ENCODE measurements around the gene HYOU1. TPM values are rescaled to one million over a fixed set of nuclear protein-coding genes. Genes with fewer than 3 reads are reported as not detected.
A peak's percentile ranks its signal among the peaks of the same experiment; 100 is the strongest.

Gene HYOU1
- total and polyA plus RNA-seq, 2 donors, result 35.5 to 65.6 TPM

DNA sequence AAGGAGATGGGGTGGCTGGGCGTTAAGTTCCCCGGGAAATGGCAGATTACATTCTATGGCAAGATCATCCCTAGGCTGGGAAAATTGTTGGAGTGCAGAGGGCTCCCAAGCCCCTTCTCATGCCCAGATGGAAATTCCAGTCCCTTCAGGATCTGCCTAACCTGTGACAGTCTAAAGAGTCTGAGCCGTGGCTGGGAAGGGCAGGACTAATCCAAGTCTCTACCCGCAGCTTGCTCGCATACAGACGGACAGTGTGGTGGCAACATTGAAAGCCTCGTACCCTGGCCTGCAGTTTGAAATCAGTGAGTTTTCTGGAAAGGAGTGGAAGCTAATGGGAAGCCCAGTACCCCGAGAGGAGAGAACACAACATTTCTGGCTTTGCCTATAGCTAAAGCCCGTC, 31.4 kb upstream of the HYOU1 start:
- WGBS, result 98% methylated on average over 9 of the region's 9 CpGs
- peaks cover 10 to 30% of the 10 kb centered on the region in 2 donors for H3K36me3 ChIP-seq (ENCODE audit: control insufficient read depth in 2 of 2, insufficient read depth in 2 of 2, low read length in 1 of 2)
- DNase-seq (ENCODE audit: low read depth in 6 of 9, low spot score in 9 of 9), result no peak
- H3K9me3 ChIP-seq (ENCODE audit: control insufficient read depth in 2 of 2, insufficient read depth in 1 of 2, low read length in 1 of 2), result no peaks in the 10 kb centered on the region
- no peak overlapping the region for H3K27ac ChIP-seq (ENCODE audit: low read depth in 1 of 2, low read length in 1 of 2)
- peaks cover 22 to 40% of the 10 kb centered on the region in 2 donors for H3K4me1 ChIP-seq (ENCODE audit: control insufficient read depth in 2 of 2, insufficient read depth in 2 of 2, low read length in 2 of 2)
- H3K27me3 ChIP-seq (ENCODE audit: control insufficient read depth in 2 of 2, insufficient read depth in 1 of 2, low read length in 1 of 2), result no peaks in the 10 kb centered on the region
- H3K4me3 ChIP-seq (ENCODE audit: low read length in 2 of 2), result no peak overlapping the region

DNA sequence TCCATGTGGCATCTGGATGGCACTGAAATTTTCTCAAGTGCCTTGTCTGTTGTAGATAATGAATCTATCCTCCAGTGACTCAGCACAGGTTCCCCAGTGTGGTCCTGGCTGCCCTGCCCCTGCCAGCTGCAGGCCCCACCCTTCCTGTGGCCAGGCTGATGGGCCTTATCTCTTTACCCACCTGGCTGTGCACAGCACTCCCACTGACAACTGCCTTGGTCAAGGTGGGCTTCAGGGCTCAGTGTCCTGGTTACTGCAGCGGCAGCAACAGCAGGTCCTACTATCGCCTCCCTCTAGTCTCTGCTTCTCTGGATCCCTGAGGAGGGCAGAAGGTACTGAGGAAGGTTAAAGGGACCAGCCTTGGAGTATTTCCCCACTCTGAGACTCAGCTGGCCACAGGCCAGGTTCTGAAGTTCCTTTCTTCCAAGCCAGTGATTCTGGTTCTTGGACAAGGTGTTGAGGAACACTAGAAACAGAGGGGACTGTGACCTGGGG, 30.8 kb upstream of the HYOU1 start:
- no peaks in the 10 kb centered on the region for H3K9me3 ChIP-seq (ENCODE audit: control insufficient read depth in 2 of 2, insufficient read depth in 1 of 2, low read length in 1 of 2)
- peaks cover 16 to 34% of the 10 kb centered on the region in 2 donors for H3K4me1 ChIP-seq (ENCODE audit: control insufficient read depth in 2 of 2, insufficient read depth in 2 of 2, low read length in 2 of 2)
- no peak overlapping the region for H3K4me3 ChIP-seq (ENCODE audit: low read length in 2 of 2)
- 60% methylated on average over 2 of the region's 2 CpGs for WGBS
- H3K27ac ChIP-seq (ENCODE audit: low read depth in 1 of 2, low read length in 1 of 2), result no peak overlapping the region
- H3K27me3 ChIP-seq (ENCODE audit: control insufficient read depth in 2 of 2, insufficient read depth in 1 of 2, low read length in 1 of 2), result no peaks in the 10 kb centered on the region
- no peak for DNase-seq (ENCODE audit: low read depth in 6 of 9, low spot score in 9 of 9)
- H3K36me3 ChIP-seq (ENCODE audit: control insufficient read depth in 2 of 2, insufficient read depth in 2 of 2, low read length in 1 of 2), result peaks cover 5 to 23% of the 10 kb centered on the region in 2 donors

DNA sequence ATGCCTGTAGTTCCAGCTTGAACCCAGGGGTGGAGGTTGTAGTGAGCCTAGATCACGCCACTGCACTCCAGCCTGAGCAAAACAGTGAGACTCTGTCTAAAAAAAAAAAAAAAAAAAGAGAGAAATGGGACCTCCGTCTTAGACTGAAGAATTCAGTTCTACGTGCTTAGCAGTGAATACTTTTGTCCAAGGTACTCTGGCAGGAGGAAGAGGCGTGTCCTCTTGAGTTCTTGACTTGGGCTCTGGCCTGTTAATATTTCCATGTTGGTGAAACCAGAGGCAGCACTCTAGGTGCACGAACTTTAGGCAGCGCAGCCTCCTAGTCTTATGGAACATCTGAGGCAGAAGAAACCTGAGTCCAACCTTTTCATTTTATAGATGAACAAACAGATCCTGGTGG, 30.1 kb upstream of the HYOU1 start:
- no peak for DNase-seq (ENCODE audit: low read depth in 6 of 9, low spot score in 9 of 9)
- Histone ChIP-seq H3K9me3 (ENCODE audit: control insufficient read depth in 2 of 2, insufficient read depth in 1 of 2, low read length in 1 of 2) (no peaks in the 10 kb centered on the region), H3K27ac (ENCODE audit: low read depth in 1 of 2, low read length in 1 of 2) (no peak overlapping the region), H3K4me3 (ENCODE audit: low read length in 2 of 2) (no peak overlapping the region), H3K4me1 (ENCODE audit: control insufficient read depth in 2 of 2, insufficient read depth in 2 of 2, low read length in 2 of 2) (peaks cover 9 to 27% of the 10 kb centered on the region in 2 donors), H3K36me3 (ENCODE audit: control insufficient read depth in 2 of 2, insufficient read depth in 2 of 2, low read length in 1 of 2) (peaks cover 5 to 21% of the 10 kb centered on the region in 2 donors), H3K27me3 (ENCODE audit: control insufficient read depth in 2 of 2, insufficient read depth in 1 of 2, low read length in 1 of 2) (no peaks in the 10 kb centered on the region)
- 89% methylated on average over 6 of the region's 6 CpGs for WGBS

DNA sequence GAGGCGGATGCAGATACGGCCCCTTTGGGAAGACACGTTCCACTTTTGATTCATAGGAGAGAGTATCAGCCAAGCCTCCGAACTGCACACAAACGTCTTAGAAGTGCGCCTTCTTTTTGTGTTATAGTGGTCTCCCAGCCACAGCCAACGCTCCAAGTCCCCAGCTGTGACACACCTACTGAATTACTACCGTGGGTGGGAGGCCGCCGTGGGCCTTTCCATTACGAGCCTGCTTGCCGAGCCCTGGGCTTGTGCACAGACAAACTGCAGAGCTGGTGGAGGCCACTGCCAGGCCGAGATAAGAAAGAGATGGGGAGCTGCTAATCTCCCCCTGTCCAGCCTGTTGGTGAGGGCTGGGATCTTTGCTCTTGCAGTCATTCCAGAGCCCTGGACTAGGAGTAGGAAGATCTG, 28.4 kb upstream of the HYOU1 start:
- Histone ChIP-seq H3K4me3 (ENCODE audit: low read length in 2 of 2) (peak overlapping the region; percentile 76 to 83), H3K27ac (ENCODE audit: low read depth in 1 of 2, low read length in 1 of 2) (peak overlapping the region; percentile 72 to 74), H3K27me3 (ENCODE audit: control insufficient read depth in 2 of 2, insufficient read depth in 1 of 2, low read length in 1 of 2) (no peaks in the 10 kb centered on the region), H3K36me3 (ENCODE audit: control insufficient read depth in 2 of 2, insufficient read depth in 2 of 2, low read length in 1 of 2) (peaks cover 21 to 27% of the 10 kb centered on the region in 2 donors), H3K4me1 (ENCODE audit: control insufficient read depth in 2 of 2, insufficient read depth in 2 of 2, low read length in 2 of 2) (peaks cover 8 to 23% of the 10 kb centered on the region in 2 donors), H3K9me3 (ENCODE audit: control insufficient read depth in 2 of 2, insufficient read depth in 1 of 2, low read length in 1 of 2) (no peaks in the 10 kb centered on the region)
- DNase-seq (ENCODE audit: low read depth in 6 of 9, low spot score in 9 of 9), result no peak
- WGBS, result 3% methylated on average over 13 of the region's 13 CpGs

DNA sequence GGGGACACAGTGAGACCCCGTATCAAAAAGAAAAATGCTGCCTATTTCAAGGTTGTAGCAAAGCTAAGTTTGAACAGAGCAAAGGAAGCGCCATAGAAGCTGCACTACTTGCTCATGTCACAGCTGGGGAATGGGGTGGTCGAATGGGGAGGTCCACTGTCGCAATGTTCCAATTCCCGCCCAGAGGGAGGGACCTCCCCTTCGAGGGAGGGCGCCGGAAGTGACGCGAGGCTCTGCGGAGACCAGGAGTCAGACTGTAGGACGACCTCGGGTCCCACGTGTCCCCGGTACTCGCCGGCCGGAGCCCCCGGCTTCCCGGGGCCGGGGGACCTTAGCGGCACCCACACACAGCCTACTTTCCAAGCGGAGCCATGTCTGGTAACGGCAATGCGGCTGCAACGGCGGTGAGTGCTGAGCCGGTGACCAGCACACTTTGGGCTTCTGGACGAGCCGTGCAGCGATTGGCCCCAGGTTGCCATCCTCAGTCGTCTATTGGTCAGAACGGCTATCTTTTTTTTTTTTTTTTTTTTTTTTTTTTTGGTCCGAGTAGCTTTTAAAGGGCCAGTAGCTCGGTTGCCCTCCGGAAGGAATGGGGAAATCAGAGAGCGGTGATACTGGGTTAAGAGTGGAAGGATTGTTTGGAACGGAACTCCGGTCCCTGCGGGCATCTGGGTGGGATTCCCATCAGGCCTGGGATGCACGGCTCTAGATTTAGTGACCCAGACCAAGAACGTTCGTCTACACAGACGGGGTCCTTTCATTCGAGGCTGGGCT, 27.8 kb upstream of the HYOU1 start, which contains the start of gene HMBS:
Gene HMBS (plus strand): TSS at position 219 of the 774 bp plus-strand sequence. CDS start 153 bp downstream, at position 372.
- Histone ChIP-seq H3K4me3 (ENCODE audit: low read length in 2 of 2) (peak within 1 kb of the TSS; percentile 76 to 83), H3K27me3 (ENCODE audit: control insufficient read depth in 2 of 2, insufficient read depth in 1 of 2, low read length in 1 of 2) (no peaks in the 10 kb centered on the region), H3K4me1 (ENCODE audit: control insufficient read depth in 2 of 2, insufficient read depth in 2 of 2, low read length in 2 of 2) (peaks cover 8 to 23% of the 10 kb centered on the region in 2 donors), H3K9me3 (ENCODE audit: control insufficient read depth in 2 of 2, insufficient read depth in 1 of 2, low read length in 1 of 2) (no peaks in the 10 kb centered on the region), H3K36me3 (ENCODE audit: control insufficient read depth in 2 of 2, insufficient read depth in 2 of 2, low read length in 1 of 2) (peaks cover 24 to 28% of the 10 kb centered on the region in 2 donors), H3K27ac (ENCODE audit: low read depth in 1 of 2, low read length in 1 of 2) (peak within 1 kb of the TSS; percentile 74 to 88)
- WGBS, result 1% methylated on average over 45 of the region's 45 CpGs
- peak in 8 of 9 donors; percentile 77 to 92 (median 88) for DNase-seq (ENCODE audit: low read depth in 6 of 9, low spot score in 9 of 9)

DNA sequence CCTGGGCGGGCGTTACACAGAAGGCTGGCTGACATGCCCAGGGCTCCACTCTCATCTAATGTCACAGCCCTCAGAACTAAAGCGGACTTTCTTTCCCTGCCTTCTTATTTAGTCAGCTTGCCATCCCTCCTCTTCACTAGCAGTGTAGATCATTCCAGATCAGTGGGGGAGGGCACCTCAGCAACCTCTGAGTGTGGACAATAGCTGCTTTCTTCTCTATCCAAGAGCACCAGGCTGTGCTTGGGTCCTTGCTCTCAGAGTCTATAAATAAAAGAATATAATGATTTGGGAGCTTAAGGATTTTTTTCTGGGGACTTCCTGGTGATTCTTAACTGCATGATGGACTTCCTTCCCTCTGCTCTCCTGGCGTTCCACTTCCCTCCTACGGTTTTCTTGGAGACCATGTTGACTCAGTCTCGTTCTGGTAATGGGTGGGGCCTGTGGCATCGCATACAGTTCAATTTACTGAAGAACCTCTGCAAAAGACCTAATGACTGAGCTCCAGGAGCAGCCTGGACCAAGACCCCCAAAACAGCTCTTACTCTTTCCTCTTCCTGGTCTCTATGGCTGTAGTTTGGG, 24.8 kb upstream of the HYOU1 start:
- Histone ChIP-seq H3K4me3 (ENCODE audit: low read length in 2 of 2) (no peak overlapping the region), H3K27me3 (ENCODE audit: control insufficient read depth in 2 of 2, insufficient read depth in 1 of 2, low read length in 1 of 2) (no peaks in the 10 kb centered on the region), H3K27ac (ENCODE audit: low read depth in 1 of 2, low read length in 1 of 2) (no peak overlapping the region), H3K9me3 (ENCODE audit: control insufficient read depth in 2 of 2, insufficient read depth in 1 of 2, low read length in 1 of 2) (no peaks in the 10 kb centered on the region), H3K36me3 (ENCODE audit: control insufficient read depth in 2 of 2, insufficient read depth in 2 of 2, low read length in 1 of 2) (peaks cover 54 to 55% of the 10 kb centered on the region in 2 donors), H3K4me1 (ENCODE audit: control insufficient read depth in 2 of 2, insufficient read depth in 2 of 2, low read length in 2 of 2) (peaks cover 8 to 17% of the 10 kb centered on the region in 2 donors)
- 95% methylated on average over 7 of the region's 7 CpGs for WGBS
- no peak for DNase-seq (ENCODE audit: low read depth in 6 of 9, low spot score in 9 of 9)

DNA sequence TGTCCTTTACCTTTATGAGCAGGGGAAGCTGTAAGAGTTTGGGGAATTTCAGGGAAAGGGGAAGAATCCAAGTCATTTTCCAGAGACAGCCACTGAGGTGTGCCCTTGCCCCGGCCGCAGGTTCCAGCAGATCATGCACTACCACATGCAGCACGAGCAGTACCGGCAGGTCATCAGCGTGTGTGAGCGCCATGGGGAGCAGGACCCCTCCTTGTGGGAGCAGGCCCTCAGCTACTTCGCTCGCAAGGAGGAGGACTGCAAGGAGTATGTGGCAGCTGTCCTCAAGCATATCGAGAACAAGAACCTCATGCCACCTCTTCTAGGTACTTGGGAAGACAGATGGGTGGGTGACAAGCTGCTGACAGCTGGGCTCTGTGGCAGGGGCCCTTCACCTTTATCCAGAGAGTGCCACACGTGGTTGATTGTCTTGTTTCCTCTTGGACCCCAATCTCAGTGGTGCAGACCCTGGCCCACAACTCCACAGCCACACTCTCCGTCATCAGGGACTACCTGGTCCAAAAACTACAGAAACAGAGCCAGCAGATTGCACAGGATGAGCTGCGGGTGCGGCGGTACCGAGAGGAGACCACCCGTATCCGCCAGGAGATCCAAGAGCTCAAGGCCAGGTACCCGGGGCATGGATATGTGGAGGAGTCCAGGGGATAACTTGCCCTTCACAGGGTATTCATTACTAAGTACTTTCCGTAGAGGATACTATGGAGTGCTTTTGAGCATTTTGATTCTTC, 21.8 kb upstream of the HYOU1 start:
- DNase-seq (ENCODE audit: low read depth in 6 of 9, low spot score in 9 of 9), result no peak
- Histone ChIP-seq H3K27me3 (ENCODE audit: control insufficient read depth in 2 of 2, insufficient read depth in 1 of 2, low read length in 1 of 2) (no peaks in the 10 kb centered on the region), H3K36me3 (ENCODE audit: control insufficient read depth in 2 of 2, insufficient read depth in 2 of 2, low read length in 1 of 2) (peaks cover 67 to 72% of the 10 kb centered on the region in 2 donors), H3K27ac (ENCODE audit: low read depth in 1 of 2, low read length in 1 of 2) (no peak overlapping the region), H3K9me3 (ENCODE audit: control insufficient read depth in 2 of 2, insufficient read depth in 1 of 2, low read length in 1 of 2) (no peaks in the 10 kb centered on the region), H3K4me3 (ENCODE audit: low read length in 2 of 2) (no peak overlapping the region), H3K4me1 (ENCODE audit: control insufficient read depth in 2 of 2, insufficient read depth in 2 of 2, low read length in 2 of 2) (no peaks in the 10 kb centered on the region)
- WGBS, result 97% methylated on average over 19 of the region's 19 CpGs

DNA sequence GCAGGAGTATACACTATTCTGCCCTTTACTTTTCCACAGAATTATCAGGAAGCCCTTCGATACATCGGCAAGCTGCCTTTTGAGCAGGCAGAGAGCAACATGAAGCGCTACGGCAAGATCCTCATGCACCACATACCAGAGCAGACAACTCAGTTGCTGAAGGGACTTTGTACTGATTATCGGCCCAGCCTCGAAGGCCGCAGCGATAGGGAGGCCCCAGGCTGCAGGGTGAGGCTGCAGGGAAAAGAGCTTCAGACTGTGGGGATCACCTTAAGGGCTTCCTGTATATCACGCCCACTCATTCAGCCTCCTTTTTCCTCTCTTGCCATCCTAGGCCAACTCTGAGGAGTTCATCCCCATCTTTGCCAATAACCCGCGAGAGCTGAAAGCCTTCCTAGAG, 20.8 kb upstream of the HYOU1 start:
- 99% methylated on average over 11 of the region's 11 CpGs for WGBS
- H3K9me3 ChIP-seq (ENCODE audit: control insufficient read depth in 2 of 2, insufficient read depth in 1 of 2, low read length in 1 of 2), result no peaks in the 10 kb centered on the region
- no peak overlapping the region for H3K27ac ChIP-seq (ENCODE audit: low read depth in 1 of 2, low read length in 1 of 2)
- no peak for DNase-seq (ENCODE audit: low read depth in 6 of 9, low spot score in 9 of 9)
- H3K36me3 ChIP-seq (ENCODE audit: control insufficient read depth in 2 of 2, insufficient read depth in 2 of 2, low read length in 1 of 2), result peaks cover 77 to 82% of the 10 kb centered on the region in 2 donors
- H3K27me3 ChIP-seq (ENCODE audit: control insufficient read depth in 2 of 2, insufficient read depth in 1 of 2, low read length in 1 of 2), result no peaks in the 10 kb centered on the region
- H3K4me1 ChIP-seq (ENCODE audit: control insufficient read depth in 2 of 2, insufficient read depth in 2 of 2, low read length in 2 of 2), result no peaks in the 10 kb centered on the region
- H3K4me3 ChIP-seq (ENCODE audit: low read length in 2 of 2), result no peak overlapping the region

Measured in thymus (tissue), 11 donors.